Uterus (tissue), 4 donors: Measurements from ENCODE around the gene MDH1. TPM values are rescaled to one million over a fixed set of nuclear protein-coding genes. Genes with fewer than 3 reads are reported as not detected.
"Not testable (repeated sequence)": the region's sequence is repeated elsewhere in the genome, so short reads cannot be mapped to it uniquely, and the experiment has no call there.

ENCODE experiments used
- DNase-seq, 2 donors: peaks; one replicate each; pipeline ENCODE4 v3.0.0-alpha.2; 2019 to 2020
- H3K27ac ChIP-seq, 2 donors: fragments of 200-600 bp; sonication (generic); 1 replicate in 1 of 2; 2 replicates in 1 of 2; pipeline ENCODE4 v1.5.1; 2016 to 2018
- H3K27me3 ChIP-seq, 2 donors: fragments of 200-600 bp; sonication (generic); one replicate each; pipeline ENCODE4 v1.5.1; 2018 to 2019; ENCODE audit warnings: control low read depth in 1 of 2
- H3K36me3 ChIP-seq, 2 donors: fragments of 200-600 bp; sonication (generic); one replicate each; pipeline ENCODE4 v1.5.1; 2019; ENCODE audit warnings: control low read depth in 1 of 2
- H3K4me1 ChIP-seq, 2 donors: fragments of 200-600 bp; sonication (generic); one replicate each; pipeline ENCODE4 v1.5.1; 2018 to 2019; ENCODE audit warnings: control low read depth in 1 of 2
- H3K4me3 ChIP-seq, 2 donors: fragments of 200-600 bp; sonication (generic); 1 replicate in 1 of 2; 2 replicates in 1 of 2; pipeline ENCODE4 v1.5.1; 2018 to 2019; ENCODE audit warnings: mild to moderate bottlenecking in 1 of 2
- H3K9me3 ChIP-seq, 2 donors: fragments of 200-600 bp; sonication (generic); one replicate each; pipeline ENCODE4 v1.5.1; 2019; ENCODE audit warnings: control low read depth in 1 of 2
- POLR2A ChIP-seq, 2 donors: fragments of 450-650 bp; IDR thresholded peaks; one replicate each; pipeline ENCODE4 v1.6.1; 2016; ENCODE audit warnings: antibody characterized with exemption in 2 of 2, mild to moderate bottlenecking in 1 of 2, moderate library complexity in 1 of 2
- intact Hi-C: fragments of 100-400 bp; cut with DNase I; formaldehyde crosslinking; loops from one replicate; pipeline ENCODE4 v1.15.1; 2023; ENCODE audit warnings: low total_unique reads
- total RNA-seq, 4 donors: library from RNA; depleted of rRNA in 3 of 4; stranded (reverse); fragments of >200 nt in 3 of 4; gene quantifications; one replicate each; pipeline versions ENCODE4 v1.1.0 to v1.2.4, GENCODE V29; 2014 to 2023
- TF ChIP-seq, protein P1 (sequence below), 4 experiments: fragments of 200-600 bp in 2 of 4; fragments of 450-650 bp in 2 of 4; sonication (generic) in 2 of 4; IDR thresholded peaks; one replicate each; pipeline ENCODE4 v1.5.1; 2016 to 2019; ENCODE audit warnings: antibody characterized with exemption in 4 of 4, mild to moderate bottlenecking in 2 of 4, moderate library complexity in 1 of 4
- donor health status: DM: yes; HTN: yes; CAD: no.

The MDH1 gene
- total RNA-seq, 4 donors from 2014 or later: 80.1 to 132 (median 101) TPM

DNA sequence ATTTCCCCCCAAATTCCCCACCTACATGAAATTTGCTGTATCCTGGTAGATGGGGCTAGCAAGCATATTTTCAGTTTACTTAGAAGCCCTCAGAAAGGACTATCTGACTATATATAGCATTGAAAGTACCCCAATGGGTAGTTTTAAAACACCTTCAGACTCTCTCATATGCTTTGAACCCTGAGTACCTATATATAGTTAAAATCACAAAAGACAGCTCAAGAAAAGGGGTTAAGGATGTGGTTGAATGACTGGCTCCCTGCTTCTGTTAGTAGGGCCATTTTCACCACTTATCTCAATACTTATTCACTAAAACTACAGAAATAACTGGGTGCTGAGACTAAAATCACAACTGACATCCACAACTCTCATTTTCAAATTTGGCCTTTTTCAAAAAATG, 19.0 kb upstream of the MDH1 start:
- Histone ChIP-seq H3K27me3 (no peaks in the 10 kb centered on the region), H3K4me1 (no peaks in the 10 kb centered on the region), H3K4me3 (no peak overlapping the region), H3K9me3 (no peaks in the 10 kb centered on the region), H3K27ac (no peak overlapping the region), H3K36me3 (no peaks in the 10 kb centered on the region)
- intact Hi-C loops: no loop called here
- TF ChIP-seq, protein P1, sequence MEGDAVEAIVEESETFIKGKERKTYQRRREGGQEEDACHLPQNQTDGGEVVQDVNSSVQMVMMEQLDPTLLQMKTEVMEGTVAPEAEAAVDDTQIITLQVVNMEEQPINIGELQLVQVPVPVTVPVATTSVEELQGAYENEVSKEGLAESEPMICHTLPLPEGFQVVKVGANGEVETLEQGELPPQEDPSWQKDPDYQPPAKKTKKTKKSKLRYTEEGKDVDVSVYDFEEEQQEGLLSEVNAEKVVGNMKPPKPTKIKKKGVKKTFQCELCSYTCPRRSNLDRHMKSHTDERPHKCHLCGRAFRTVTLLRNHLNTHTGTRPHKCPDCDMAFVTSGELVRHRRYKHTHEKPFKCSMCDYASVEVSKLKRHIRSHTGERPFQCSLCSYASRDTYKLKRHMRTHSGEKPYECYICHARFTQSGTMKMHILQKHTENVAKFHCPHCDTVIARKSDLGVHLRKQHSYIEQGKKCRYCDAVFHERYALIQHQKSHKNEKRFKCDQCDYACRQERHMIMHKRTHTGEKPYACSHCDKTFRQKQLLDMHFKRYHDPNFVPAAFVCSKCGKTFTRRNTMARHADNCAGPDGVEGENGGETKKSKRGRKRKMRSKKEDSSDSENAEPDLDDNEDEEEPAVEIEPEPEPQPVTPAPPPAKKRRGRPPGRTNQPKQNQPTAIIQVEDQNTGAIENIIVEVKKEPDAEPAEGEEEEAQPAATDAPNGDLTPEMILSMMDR (IDR thresholded peaks at IDR 0.05): no peak
- no peak for TF ChIP-seq POLR2A (IDR thresholded peaks at IDR 0.05)
- DNase-seq: no peak

DNA sequence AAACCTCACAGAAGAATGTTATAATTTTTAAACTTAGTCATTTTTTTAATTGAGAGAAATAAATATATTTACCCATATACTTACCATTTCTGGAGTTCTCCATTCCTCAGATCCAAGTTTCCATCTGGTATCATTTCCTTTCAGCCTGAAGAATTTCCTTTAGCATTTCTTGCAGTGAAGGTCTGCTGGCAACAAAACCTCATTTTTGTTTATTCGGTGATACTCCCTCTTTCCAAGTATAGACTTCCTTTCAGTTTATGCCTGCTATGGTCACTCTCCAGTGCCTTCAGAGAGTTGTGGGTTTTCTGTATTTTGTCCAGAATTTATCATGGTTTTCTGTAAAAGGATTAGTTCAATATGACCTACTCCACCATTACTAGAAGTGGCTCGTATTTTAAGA, 17.5 kb upstream of the MDH1 start:
- H3K4me1 ChIP-seq: no peaks in the 10 kb centered on the region
- no peaks in the 10 kb centered on the region for H3K9me3 ChIP-seq
- H3K36me3 ChIP-seq: no peaks in the 10 kb centered on the region
- no peak overlapping the region for H3K4me3 ChIP-seq
- intact Hi-C loops: no loop called here
- TF ChIP-seq, protein P1 (IDR thresholded peaks at IDR 0.05): no peak
- TF ChIP-seq POLR2A (IDR thresholded peaks at IDR 0.05): no peak
- no peaks in the 10 kb centered on the region for H3K27me3 ChIP-seq
- DNase-seq: no peak
- no peak overlapping the region for H3K27ac ChIP-seq

DNA sequence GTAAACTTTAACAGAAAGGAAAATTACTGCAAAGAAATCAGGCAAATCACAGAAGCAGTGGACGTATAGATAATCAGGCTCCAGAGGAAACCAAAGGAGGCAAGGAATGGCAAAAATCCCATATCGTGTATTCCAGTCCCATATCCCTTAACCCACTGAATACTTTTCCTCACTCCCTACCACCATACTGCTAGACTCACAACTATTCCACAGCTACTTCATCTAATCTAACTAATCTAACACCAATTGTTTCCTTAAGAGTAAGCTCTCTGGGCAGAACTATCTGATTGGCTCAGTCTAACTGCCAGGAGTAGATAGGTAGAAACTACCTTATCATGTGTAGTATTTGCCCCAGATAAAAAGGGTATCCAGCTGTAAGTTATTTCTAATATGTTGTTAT, 16.8 kb upstream of the MDH1 start:
- H3K36me3 ChIP-seq: no peaks in the 10 kb centered on the region
- H3K27ac ChIP-seq: no peak overlapping the region
- no peaks in the 10 kb centered on the region for H3K4me1 ChIP-seq
- intact Hi-C loops: no loop called here
- DNase-seq: no peak
- no peaks in the 10 kb centered on the region for H3K27me3 ChIP-seq
- TF ChIP-seq POLR2A (IDR thresholded peaks at IDR 0.05): no peak
- TF ChIP-seq, protein P1 (IDR thresholded peaks at IDR 0.05): no peak
- H3K4me3 ChIP-seq: no peak overlapping the region
- no peaks in the 10 kb centered on the region for H3K9me3 ChIP-seq

DNA sequence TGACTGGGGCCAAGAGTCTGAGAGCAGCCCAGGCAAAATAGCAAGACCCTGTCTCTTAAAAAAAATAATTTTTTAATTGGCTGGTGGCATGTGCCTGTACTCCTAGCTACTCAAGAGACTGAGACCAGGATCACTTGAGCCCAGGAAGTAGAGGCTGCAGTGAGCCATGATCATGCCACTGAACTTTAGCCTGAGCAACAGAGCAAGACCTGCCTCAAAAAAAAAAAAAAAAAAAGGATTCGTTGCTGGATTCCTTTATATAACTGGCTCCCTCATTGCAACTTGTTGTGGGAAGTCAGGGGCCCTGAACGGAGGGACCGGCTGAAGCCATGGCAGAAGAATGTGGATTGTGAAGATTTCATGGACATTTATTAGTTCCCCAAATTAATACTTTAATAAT, 15.7 kb upstream of the MDH1 start:
- intact Hi-C loops, H3K36me3 ChIP-seq, H3K9me3 ChIP-seq, DNase-seq, H3K27me3 ChIP-seq, H3K27ac ChIP-seq, H3K4me3 ChIP-seq, H3K4me1 ChIP-seq: not testable (repeated sequence)

DNA sequence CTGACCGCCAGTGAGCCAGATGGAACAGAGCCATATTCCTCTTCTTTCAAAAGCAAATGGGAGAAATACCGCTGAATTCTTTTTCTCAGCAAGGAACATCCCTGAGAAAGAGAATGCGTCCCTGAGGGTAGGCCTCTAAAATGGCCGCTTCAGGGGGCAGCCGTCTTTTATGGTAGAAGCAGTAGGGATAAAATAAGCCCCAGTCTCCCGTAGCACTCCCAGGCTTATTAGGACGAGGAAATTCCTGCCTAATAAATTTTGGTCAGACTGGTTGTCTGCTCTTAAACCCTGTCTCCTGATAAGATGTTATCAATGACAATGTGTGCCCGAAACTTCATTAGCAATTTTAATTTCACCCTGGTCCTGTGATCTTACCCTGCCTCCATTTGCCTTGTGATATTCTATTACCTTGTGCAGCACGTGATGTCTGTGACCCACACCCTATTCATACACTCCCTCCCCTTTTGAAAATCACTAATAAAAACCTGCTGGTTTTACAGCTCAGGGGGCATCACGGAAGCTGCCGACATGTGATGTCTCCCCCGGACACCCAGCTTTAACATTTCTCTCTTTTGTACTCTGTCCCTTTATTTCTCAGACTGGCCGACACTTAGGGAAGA, 14.9 kb upstream of the MDH1 start:
- H3K27ac ChIP-seq, DNase-seq, H3K36me3 ChIP-seq, H3K9me3 ChIP-seq, H3K27me3 ChIP-seq, H3K4me3 ChIP-seq, H3K4me1 ChIP-seq, intact Hi-C loops: not testable (repeated sequence)

DNA sequence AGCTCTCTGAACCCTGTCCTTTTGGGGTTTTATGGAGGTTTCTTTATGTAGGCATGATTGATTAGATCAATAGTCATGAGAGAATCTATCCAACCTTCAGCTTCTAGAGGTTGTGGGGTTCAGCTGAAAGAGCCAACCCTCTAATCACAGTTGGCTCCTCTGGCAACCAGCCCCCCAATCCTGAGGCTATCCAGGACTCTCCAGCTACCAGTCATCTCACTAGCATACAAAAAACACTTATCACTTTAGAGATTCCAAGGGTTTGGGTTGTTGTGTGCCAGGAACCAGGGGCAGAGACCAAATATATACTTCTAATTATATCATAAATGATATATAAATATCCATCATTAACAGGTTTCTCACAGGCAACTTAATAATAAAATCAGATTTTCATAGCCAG, 12.2 kb upstream of the MDH1 start:
- Histone ChIP-seq H3K36me3 (no peaks in the 10 kb centered on the region), H3K4me1 (no peaks in the 10 kb centered on the region), H3K4me3 (no peak overlapping the region), H3K27me3 (no peaks in the 10 kb centered on the region), H3K27ac (no peak overlapping the region), H3K9me3 (no peaks in the 10 kb centered on the region)
- TF ChIP-seq, protein P1 (IDR thresholded peaks at IDR 0.05): no peak
- TF ChIP-seq POLR2A (IDR thresholded peaks at IDR 0.05): no peak
- intact Hi-C loops: no loop called here
- DNase-seq: no peak
